ENCODE measurements around the gene WRAP73.

DNA sequence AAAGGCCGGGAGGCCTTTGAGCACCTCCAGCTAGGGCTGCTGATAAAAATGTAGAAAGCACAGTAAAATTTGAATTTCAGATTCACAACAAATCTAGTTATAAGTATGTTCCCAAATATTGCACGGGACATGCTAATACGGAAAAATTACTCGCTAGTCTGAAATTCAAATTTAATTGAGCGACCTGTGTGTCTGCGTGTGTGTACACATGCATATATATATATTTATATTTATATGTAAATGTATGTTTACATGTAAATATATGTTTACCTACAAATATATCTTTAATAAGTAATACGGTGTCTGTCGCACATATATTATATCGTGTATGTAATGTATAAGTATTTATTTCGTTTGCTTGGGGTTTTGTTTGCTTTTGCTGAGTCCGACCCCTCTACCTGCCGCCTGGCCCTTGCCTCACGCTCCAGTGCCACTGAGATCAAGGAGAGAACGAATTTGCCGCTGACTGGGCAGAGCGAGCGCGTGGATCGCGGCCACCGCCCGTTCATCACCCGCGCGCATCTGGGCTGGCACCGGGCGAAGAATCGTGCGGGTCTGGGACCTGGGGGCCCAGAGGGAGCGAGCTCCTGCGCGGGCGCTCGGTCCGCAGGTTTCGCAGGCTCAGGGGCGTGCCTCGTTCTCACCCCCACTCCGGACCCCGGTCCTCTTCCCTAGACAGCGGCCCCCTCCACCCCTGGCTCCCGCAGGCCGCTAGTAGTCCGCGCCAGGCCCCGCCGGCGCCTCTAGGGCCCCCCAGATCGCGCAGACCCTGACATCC lies 534 bp upstream of the WRAP73 start:
- TF ChIP-seq, protein P1, sequence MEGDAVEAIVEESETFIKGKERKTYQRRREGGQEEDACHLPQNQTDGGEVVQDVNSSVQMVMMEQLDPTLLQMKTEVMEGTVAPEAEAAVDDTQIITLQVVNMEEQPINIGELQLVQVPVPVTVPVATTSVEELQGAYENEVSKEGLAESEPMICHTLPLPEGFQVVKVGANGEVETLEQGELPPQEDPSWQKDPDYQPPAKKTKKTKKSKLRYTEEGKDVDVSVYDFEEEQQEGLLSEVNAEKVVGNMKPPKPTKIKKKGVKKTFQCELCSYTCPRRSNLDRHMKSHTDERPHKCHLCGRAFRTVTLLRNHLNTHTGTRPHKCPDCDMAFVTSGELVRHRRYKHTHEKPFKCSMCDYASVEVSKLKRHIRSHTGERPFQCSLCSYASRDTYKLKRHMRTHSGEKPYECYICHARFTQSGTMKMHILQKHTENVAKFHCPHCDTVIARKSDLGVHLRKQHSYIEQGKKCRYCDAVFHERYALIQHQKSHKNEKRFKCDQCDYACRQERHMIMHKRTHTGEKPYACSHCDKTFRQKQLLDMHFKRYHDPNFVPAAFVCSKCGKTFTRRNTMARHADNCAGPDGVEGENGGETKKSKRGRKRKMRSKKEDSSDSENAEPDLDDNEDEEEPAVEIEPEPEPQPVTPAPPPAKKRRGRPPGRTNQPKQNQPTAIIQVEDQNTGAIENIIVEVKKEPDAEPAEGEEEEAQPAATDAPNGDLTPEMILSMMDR (conservative IDR thresholded peaks at IDR 0.05; ENCODE audit: low read depth, low read length): no peak
- no peak for TF ChIP-seq EZH2phosphoT487 (IDR thresholded peaks at IDR 0.05; ENCODE audit: borderline replicate concordance, low read length)

All from PC-3 (cell line).